HG02678 (cell line): Measurements from ENCODE around the gene NUCB1.

ENCODE experiments used
- ATAC-seq: cut with Tn5 transposase; IDR thresholded peaks from one replicate; pipeline ENCODE4 v1.9.1; 2021; ENCODE audit warnings: mild to moderate bottlenecking, moderate library complexity; ENCODE audit not compliant: unreplicated experiment

The NUCB1 gene

DNA sequence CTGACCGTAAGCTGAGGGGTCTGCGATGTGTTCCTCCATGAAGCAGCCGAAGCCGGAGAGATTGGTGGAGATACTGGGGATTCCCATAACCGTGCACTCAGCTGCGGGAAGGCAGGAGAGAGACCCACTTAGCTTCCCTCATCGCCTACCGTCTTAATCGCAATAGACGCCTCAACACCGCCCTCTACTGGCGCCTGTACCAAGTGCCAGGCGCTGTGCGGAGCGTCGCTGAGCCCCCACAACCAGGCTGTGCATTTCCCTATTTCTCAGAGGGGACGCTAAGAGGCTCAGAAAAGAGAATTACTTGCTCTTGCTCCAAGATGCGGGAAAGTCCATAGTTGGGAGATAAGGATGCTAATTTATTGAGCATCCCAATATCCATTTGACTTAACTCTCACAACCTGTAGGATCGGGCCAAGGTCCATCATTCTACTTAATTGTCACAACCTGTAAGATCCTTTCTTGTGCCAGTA, 70.8 kb downstream of the NUCB1 start:
- ATAC-seq, result peak; percentile 36
